CD14-positive monocyte (primary cell): ENCODE results near the gene SP100. TPM values are rescaled to one million over a fixed set of nuclear protein-coding genes. Genes with fewer than 3 reads are reported as not detected.

Experiments
- DNase-seq, 3 donors: peaks; one replicate each; pipeline ENCODE4 v3.0.0-alpha.2; 2011 to 2022
- H2AFZ ChIP-seq: 2 replicates; pipeline ENCODE4 v1.6.0; 2012; ENCODE audit warnings: mild to moderate bottlenecking, low read depth, low read length, inconsistent platforms; ENCODE audit not compliant: insufficient read depth, poor library complexity, severe bottlenecking
- H3K27ac ChIP-seq, 2 donors: 1 replicate in 1 of 2; 2 replicates in 1 of 2; pipeline ENCODE4 v1.5.1; 2012 to 2013; ENCODE audit warnings: low read length in 2 of 2, control low read depth in 1 of 2, inconsistent platforms in 1 of 2, low read depth in 1 of 2, mild to moderate bottlenecking in 1 of 2
- H3K27me3 ChIP-seq, 2 donors: one replicate each; pipeline versions ENCODE4 v1.6.0 to v1.6.1; 2011 to 2013; ENCODE audit warnings: low read length in 2 of 2; ENCODE audit not compliant: control insufficient read depth in 2 of 2, insufficient read depth in 2 of 2
- H3K36me3 ChIP-seq, 2 donors: replicated peaks in 1 of 2; 1 replicate in 1 of 2; 2 replicates in 1 of 2; pipeline versions ENCODE4 v1.5.1 to v1.6.1; 2012 to 2013; ENCODE audit warnings: low read length in 2 of 2, control low read depth in 1 of 2, inconsistent platforms in 1 of 2, mild to moderate bottlenecking in 1 of 2; ENCODE audit not compliant: insufficient read depth in 2 of 2, control insufficient read depth in 1 of 2
- H3K4me1 ChIP-seq, 2 donors: 1 replicate in 1 of 2; 2 replicates in 1 of 2; pipeline versions ENCODE4 v1.5.1 to v1.6.1; 2012 to 2013; ENCODE audit warnings: low read length in 2 of 2, control low read depth in 1 of 2, inconsistent platforms in 1 of 2, mild to moderate bottlenecking in 1 of 2, moderate library complexity in 1 of 2; ENCODE audit not compliant: insufficient read depth in 2 of 2, control insufficient read depth in 1 of 2
- H3K4me2 ChIP-seq: replicated peaks from 2 replicates; pipeline ENCODE3; 2012; ENCODE audit warnings: low read length, moderate library complexity, mild to moderate bottlenecking; ENCODE audit not compliant: poor library complexity, severe bottlenecking; ENCODE audit errors: extremely low read depth
- H3K4me3 ChIP-seq, 3 experiments: fragments of 200-600 bp in 1 of 3; sonication (generic) in 1 of 3; replicated peaks in 1 of 3; 1 replicate in 2 of 3; 2 replicates in 1 of 3; pipeline ENCODE4 v1.5.1; 2011 to 2013; ENCODE audit warnings: low read length in 3 of 3, mild to moderate bottlenecking in 3 of 3, control low read depth in 2 of 3, low read depth in 2 of 3, inconsistent platforms in 1 of 3, moderate library complexity in 1 of 3
- H3K79me2 ChIP-seq: 2 replicates; pipeline ENCODE4 v1.6.0; 2012; ENCODE audit warnings: mild to moderate bottlenecking, control low read depth, inconsistent platforms, low read length, moderate library complexity; ENCODE audit not compliant: insufficient read depth
- H3K9ac ChIP-seq: 2 replicates; pipeline ENCODE4 v1.6.0; 2017; ENCODE audit warnings: low read length, mild to moderate bottlenecking; ENCODE audit not compliant: insufficient read depth, poor library complexity, severe bottlenecking
- H3K9me3 ChIP-seq, 2 donors: replicated peaks in 1 of 2; 1 replicate in 1 of 2; 2 replicates in 1 of 2; pipeline versions ENCODE4 v1.5.1 to v1.6.1; 2012 to 2013; ENCODE audit warnings: low read length in 2 of 2, control low read depth in 1 of 2; ENCODE audit not compliant: control insufficient read depth in 1 of 2, insufficient read depth in 1 of 2
- H4K20me1 ChIP-seq: 2 replicates; pipeline ENCODE4 v1.6.0; 2012; ENCODE audit warnings: mild to moderate bottlenecking, low read length, control low read depth, moderate library complexity; ENCODE audit not compliant: insufficient read depth
- H3K27ac Mint-ChIP-seq, 7 donors: one replicate each; pipeline ENCODE4 v1.8.0; 2020; ENCODE audit warnings: mild to moderate bottlenecking in 7 of 7, mixed read lengths in 7 of 7, moderate library complexity in 6 of 7, inconsistent platforms in 2 of 7
- H3K27me3 Mint-ChIP-seq, 3 donors: one replicate each; pipeline ENCODE4 v1.8.0; 2021 to 2022; ENCODE audit warnings: low read depth in 3 of 3, mild to moderate bottlenecking in 3 of 3, mixed read lengths in 3 of 3, moderate library complexity in 3 of 3, inconsistent platforms in 1 of 3
- H3K36me3 Mint-ChIP-seq, 2 donors: one replicate each; pipeline ENCODE4 v1.8.0; 2020; ENCODE audit warnings: mixed read lengths in 2 of 2, inconsistent platforms in 1 of 2, mild to moderate bottlenecking in 1 of 2
- H3K4me1 Mint-ChIP-seq: one replicate; pipeline ENCODE4 v1.8.0; 2020; ENCODE audit warnings: mild to moderate bottlenecking, mixed read lengths
- H3K4me3 Mint-ChIP-seq, 2 donors: one replicate each; pipeline ENCODE4 v1.8.0; 2020; ENCODE audit warnings: mild to moderate bottlenecking in 2 of 2, mixed read lengths in 2 of 2, moderate library complexity in 1 of 2
- H3K9me3 Mint-ChIP-seq, 7 donors: one replicate each; pipeline ENCODE4 v1.8.0; 2020 to 2022; ENCODE audit warnings: mixed read lengths in 7 of 7, mild to moderate bottlenecking in 6 of 7, moderate library complexity in 6 of 7, inconsistent platforms in 2 of 7
- CTCF ChIP-seq: fragments of 200-600 bp; IDR thresholded peaks from one replicate; pipeline ENCODE4 v1.8.0; 2022; ENCODE audit warnings: antibody characterized with exemption, mild to moderate bottlenecking
- WGBS: methylation state at CpG from one replicate; pipeline ENCODE4 v1.1.5; 2013; ENCODE audit warnings: missing lambda C conversion rate; ENCODE audit not compliant: insufficient coverage; 5-methylcytosine and 5-hydroxymethylcytosine counted together
- intact Hi-C, 2 donors: fragments of 100-400 bp; cut with micrococcal nuclease; formaldehyde crosslinking; loops; one replicate each; pipeline versions ENCODE4 v1.15.0 to v1.15.1; 2023
- polyA plus RNA-seq, 3 donors: library from polyadenylated mRNA; depleted of rRNA in 1 of 3; unstranded in 2 of 3; stranded (reverse) in 1 of 3; fragments of 300-500 nt in 2 of 3; fragments of >200 nt in 1 of 3; fragmentation: Illumina TruSeq in 2 of 3; gene quantifications; 1 replicate in 2 of 3; 2 replicates in 1 of 3; pipeline ENCODE4 v1.2.3, GENCODE V29; 2012 to 2021

Gene SP100
- polyA plus RNA-seq, 3 donors, result 68.1 to 101 (median 97.4) TPM

- H3K4me1 Mint-ChIP-seq, result peaks cover 12% of the 10 kb centered on the region
- no peak overlapping the region for H2AFZ ChIP-seq
- H3K27me3 ChIP-seq, result no peaks in the 10 kb centered on the region
- peak overlapping the region in 1 of 2 donors; percentile 9 for H3K27ac ChIP-seq
- intact Hi-C loops, result no loop called here
- no peaks in the 10 kb centered on the region for H3K36me3 ChIP-seq
- no peaks in the 10 kb centered on the region for H3K9me3 ChIP-seq
- no peak overlapping the region for H3K4me2 ChIP-seq
- TF ChIP-seq CTCF, result no peak
- H3K9me3 Mint-ChIP-seq, result peaks cover 0 to 7% (median 2%) of the 10 kb centered on the region in 7 donors
- peak overlapping the region; percentile 61 to 94 (median 85) for H3K27ac Mint-ChIP-seq
- WGBS, result 0% methylated on average over 1 of the region's 3 CpGs
- no peak overlapping the region for H3K4me3 ChIP-seq
- no peaks in the 10 kb centered on the region for H4K20me1 ChIP-seq
- peak overlapping the region in 1 of 2 donors; percentile 63 for H3K4me3 Mint-ChIP-seq
- DNase-seq, result peak; percentile 59 to 78 (median 78)
- peaks cover 9% of the 10 kb centered on the region in 2 donors for H3K4me1 ChIP-seq
- H3K9ac ChIP-seq, result no peak overlapping the region
- H3K79me2 ChIP-seq, result no peaks in the 10 kb centered on the region
- H3K36me3 Mint-ChIP-seq, result peaks cover 0 to 3% of the 10 kb centered on the region in 2 donors
- peaks cover 0 to 8% (median 5%) of the 10 kb centered on the region in 3 donors for H3K27me3 Mint-ChIP-seq
These were observed 173.6 kb downstream of the SP100 start for GRCh38 chr2:230589497-230590015.

GRCh38 chr2:230590333-230590732 is 174.3 kb downstream of the SP100 start:
- H3K4me1 Mint-ChIP-seq, result peaks cover 12% of the 10 kb centered on the region
- WGBS, result no CpG with 5 or more reads among the region's 3 CpGs
- H3K4me1 ChIP-seq, result peaks cover 9% of the 10 kb centered on the region in 2 donors

More at GRCh38 chr2:230590333-230590732, 174.3 kb downstream of the SP100 start:
- no peak overlapping the region for H3K27ac ChIP-seq
- H4K20me1 ChIP-seq, result no peaks in the 10 kb centered on the region
- H3K27me3 ChIP-seq, result no peaks in the 10 kb centered on the region
- H3K4me3 ChIP-seq, result no peak overlapping the region
- intact Hi-C loops, result no loop called here
- no peak overlapping the region for H3K4me2 ChIP-seq
- DNase-seq, result no peak
- no peak overlapping the region for H3K9ac ChIP-seq
- no peak for TF ChIP-seq CTCF
- H2AFZ ChIP-seq, result no peak overlapping the region
- H3K36me3 Mint-ChIP-seq, result peaks cover 0 to 3% of the 10 kb centered on the region in 2 donors
- H3K4me3 Mint-ChIP-seq, result no peak overlapping the region
- H3K9me3 Mint-ChIP-seq, result peaks cover 0 to 7% (median 2%) of the 10 kb centered on the region in 7 donors
- no peak overlapping the region for H3K27ac Mint-ChIP-seq
- H3K9me3 ChIP-seq, result no peaks in the 10 kb centered on the region
- H3K36me3 ChIP-seq, result no peaks in the 10 kb centered on the region
- peaks cover 0 to 8% (median 7%) of the 10 kb centered on the region in 3 donors for H3K27me3 Mint-ChIP-seq
- H3K79me2 ChIP-seq, result no peaks in the 10 kb centered on the region
